Activated B cell treated with CpG ODN at 0.5 μM for 24 hours (primary cell): Measurements from ENCODE around the gene CELF4. TPM values are rescaled to one million over a fixed set of nuclear protein-coding genes. Genes with fewer than 3 reads are reported as not detected.
A peak's percentile ranks its signal among the peaks of the same experiment; 100 is the strongest.

Source experiments
- ATAC-seq: fragments of 200-7000 bp; cut with Tn5 transposase; one replicate; pipeline ENCODE4 v1.10.0; 2021; ENCODE audit warnings: low read depth, mild to moderate bottlenecking, moderate library complexity
- CTCF ChIA-PET: fragments of 350-600 bp; sonication (Branson Sonifier 250); formaldehyde crosslinking; loops from one replicate; lab custom pipeline; 2021; ENCODE audit warnings: antibody characterized with exemption; lab: Charles Lee
- POLR2A ChIA-PET: fragments of 350-600 bp; sonication (Branson Sonifier 250); formaldehyde crosslinking; loops from one replicate; lab custom pipeline; 2021; ENCODE audit warnings: antibody characterized with exemption; lab: Charles Lee
- DNase-seq: peaks from one replicate; pipeline ENCODE4 v3.0.0; 2022
- H3K27ac Mint-ChIP-seq: one replicate; pipeline ENCODE4 v1.8.0; 2020; ENCODE audit warnings: mixed read lengths
- H3K27me3 Mint-ChIP-seq: one replicate; pipeline ENCODE4 v1.8.0; 2021; ENCODE audit warnings: mixed read lengths
- H3K36me3 Mint-ChIP-seq: one replicate; pipeline ENCODE4 v1.8.0; 2021; ENCODE audit warnings: low read depth, mixed read lengths
- H3K4me1 Mint-ChIP-seq: one replicate; pipeline ENCODE4 v1.8.0; 2021; ENCODE audit warnings: mixed read lengths
- H3K4me3 Mint-ChIP-seq: one replicate; pipeline ENCODE4 v1.8.0; 2020; ENCODE audit warnings: mild to moderate bottlenecking, mixed read lengths
- H3K9me3 Mint-ChIP-seq: one replicate; pipeline ENCODE4 v1.8.0; 2020; ENCODE audit warnings: mixed read lengths
- CTCF ChIP-seq: fragments of 200-600 bp; IDR thresholded peaks from one replicate; pipeline ENCODE4 v1.8.0; 2022; ENCODE audit warnings: antibody characterized with exemption, mild to moderate bottlenecking
- intact Hi-C: fragments of 100-400 bp; cut with micrococcal nuclease; formaldehyde crosslinking; loops from one replicate; pipeline ENCODE4 v1.15.1; 2024
- total RNA-seq: library from RNA; stranded (reverse); gene quantifications from 2 replicates; pipeline ENCODE4 v1.2.3, GENCODE V29; 2022

Gene CELF4
- total RNA-seq, 1 donor from 2014 or later: not detected

- CTCF ChIA-PET: no interaction called here
Measured at GRCh38 chr18:37328946-37329719, 236.5 kb downstream of the CELF4 start.

GRCh38 chr18:37327063-37327577 lies 238.5 kb downstream of the CELF4 start:
- intact Hi-C loops: no loop called here
- ChIA-PET POLR2A (no interaction called here), CTCF (no interaction called here)
- no peak for DNase-seq
- Mint-ChIP-seq H3K4me1 (no peaks in the 10 kb centered on the region), H3K36me3 (no peaks in the 10 kb centered on the region), H3K4me3 (no peak overlapping the region), H3K27me3 (peaks cover 3% of the 10 kb centered on the region), H3K9me3 (no peaks in the 10 kb centered on the region), H3K27ac (no peak overlapping the region)
- no peak for TF ChIP-seq CTCF
- ATAC-seq: no peak

More at GRCh38 chr18:37328946-37329719, 236.5 kb downstream of the CELF4 start:
- no peaks in the 10 kb centered on the region for H3K9me3 Mint-ChIP-seq
- H3K27ac Mint-ChIP-seq: no peak overlapping the region
- ATAC-seq (no peak), DNase-seq (no peak)
- no peak overlapping the region for H3K4me3 Mint-ChIP-seq
- H3K36me3 Mint-ChIP-seq: no peaks in the 10 kb centered on the region
- TF ChIP-seq CTCF: no peak
- H3K4me1 Mint-ChIP-seq: no peaks in the 10 kb centered on the region
- intact Hi-C loops: no loop called here
- POLR2A ChIA-PET: no interaction called here
- peaks cover under 1% of the 10 kb centered on the region for H3K27me3 Mint-ChIP-seq

- DNase-seq (no peak), ATAC-seq (peak; percentile 31)
- Mint-ChIP-seq H3K27me3 (peaks cover 3% of the 10 kb centered on the region), H3K9me3 (no peaks in the 10 kb centered on the region), H3K27ac (no peak overlapping the region), H3K4me1 (no peaks in the 10 kb centered on the region), H3K36me3 (no peaks in the 10 kb centered on the region), H3K4me3 (no peak overlapping the region)
- POLR2A ChIA-PET: no interaction called here
- TF ChIP-seq CTCF: no peak
- intact Hi-C loops: no loop called here
- CTCF ChIA-PET: interaction anchor here (2.3 kb wide), 1 partner anchor 10 kb away, joined by 8 read pairs; no protein-coding TSS in a partner anchor
Measured at GRCh38 chr18:37322492-37323035, 243.0 kb downstream of the CELF4 start.

GRCh38 chr18:37321582-37322491 lies 243.8 kb downstream of the CELF4 start:
- intact Hi-C loops: no loop called here
- H3K36me3 Mint-ChIP-seq: no peaks in the 10 kb centered on the region
- ChIA-PET CTCF (interaction anchor here (2.3 kb wide), 1 partner anchor 11 kb away, joined by 8 read pairs; no protein-coding TSS in a partner anchor), POLR2A (no interaction called here)
- H3K27me3 Mint-ChIP-seq: peaks cover 3% of the 10 kb centered on the region
- TF ChIP-seq CTCF: no peak
- no peak for DNase-seq
- H3K27ac Mint-ChIP-seq: no peak overlapping the region
- no peaks in the 10 kb centered on the region for H3K4me1 Mint-ChIP-seq
- ATAC-seq: no peak
- H3K4me3 Mint-ChIP-seq: no peak overlapping the region
- no peaks in the 10 kb centered on the region for H3K9me3 Mint-ChIP-seq
